T-cell (primary cell): ENCODE results near the gene CNIH2. TPM values are rescaled to one million over a fixed set of nuclear protein-coding genes. Genes with fewer than 3 reads are reported as not detected.
A peak's percentile ranks its signal among the peaks of the same experiment; 100 is the strongest.

ENCODE experiments used
- ATAC-seq, 4 experiments: fragments of 200-7000 bp in 3 of 4; fragments of 150-1000 bp in 1 of 4; cut with Tn5 transposase; replicated peaks in 1 of 4; 1 replicate in 3 of 4; 2 replicates in 1 of 4; pipeline ENCODE4 v1.10.0; 2021; ENCODE audit warnings: moderate library complexity in 3 of 4, mild to moderate bottlenecking in 2 of 4, moderate number of reproducible peaks in 1 of 4
- CTCF ChIA-PET, 2 donors: fragments of 300-600 bp; sonication (Branson Sonifier 250); formaldehyde crosslinking; loops; one replicate each; lab custom pipeline; 2022; ENCODE audit warnings: antibody characterized with exemption in 2 of 2; lab: Charles Lee
- POLR2A ChIA-PET, 2 donors: fragments of 300-600 bp; sonication (Branson Sonifier 250); formaldehyde crosslinking; loops; one replicate each; lab custom pipeline; 2022; ENCODE audit warnings: antibody characterized with exemption in 2 of 2; lab: Charles Lee
- DNase-seq, 35 experiments: peaks; one replicate each; pipeline versions ENCODE4 v3.0.0 to v3.0.0-alpha.2; 2013 to 2023
- H3K27ac ChIP-seq: one replicate; pipeline ENCODE4 v1.5.1; 2013; ENCODE audit warnings: low read length
- H3K27me3 ChIP-seq, 2 experiments: replicated peaks in 1 of 2; 1 replicate in 1 of 2; 2 replicates in 1 of 2; pipeline versions ENCODE4 v1.6.1 to v1.7.0; 2013; ENCODE audit warnings: low read length in 1 of 2, mixed read lengths in 1 of 2; ENCODE audit not compliant: control insufficient read depth in 2 of 2, insufficient read depth in 2 of 2; ENCODE audit errors: extremely low read depth in 1 of 2
- H3K36me3 ChIP-seq, 2 donors: 1 replicate in 1 of 2; 2 replicates in 1 of 2; pipeline versions ENCODE4 v1.6.1 to v1.7.0; 2013; ENCODE audit warnings: low read length in 1 of 2; ENCODE audit not compliant: control insufficient read depth in 2 of 2, insufficient read depth in 1 of 2; ENCODE audit errors: extremely low read depth in 1 of 2
- H3K4me1 ChIP-seq, 2 experiments: 1 replicate in 1 of 2; 2 replicates in 1 of 2; pipeline versions ENCODE4 v1.6.1 to v1.7.0; 2013; ENCODE audit warnings: low read length in 2 of 2, mixed read lengths in 1 of 2; ENCODE audit not compliant: insufficient read depth in 2 of 2, control insufficient read depth in 1 of 2; ENCODE audit errors: extremely low read depth in 1 of 2
- H3K4me3 ChIP-seq, 2 donors: 1 replicate in 1 of 2; 2 replicates in 1 of 2; pipeline versions ENCODE4 v1.5.1 to v1.7.0; 2013; ENCODE audit warnings: mild to moderate bottlenecking in 2 of 2, low read length in 1 of 2, moderate library complexity in 1 of 2; ENCODE audit not compliant: control insufficient read depth in 1 of 2; ENCODE audit errors: extremely low read depth in 1 of 2
- H3K9me3 ChIP-seq: 2 replicates; pipeline ENCODE4 v1.7.0; 2013
- H3K27ac Mint-ChIP-seq, 2 donors: one replicate each; pipeline ENCODE4 v1.8.0; 2020 to 2021; ENCODE audit warnings: mild to moderate bottlenecking in 2 of 2, mixed read lengths in 2 of 2
- H3K27me3 Mint-ChIP-seq, 2 donors: one replicate each; pipeline ENCODE4 v1.8.0; 2021 to 2022; ENCODE audit warnings: mixed read lengths in 2 of 2
- H3K36me3 Mint-ChIP-seq: one replicate; pipeline ENCODE4 v1.8.0; 2021; ENCODE audit warnings: mixed read lengths
- H3K4me1 Mint-ChIP-seq, 3 donors: one replicate each; pipeline ENCODE4 v1.8.0; 2020 to 2022; ENCODE audit warnings: mixed read lengths in 3 of 3, mild to moderate bottlenecking in 1 of 3
- H3K4me3 Mint-ChIP-seq, 3 donors: one replicate each; pipeline ENCODE4 v1.8.0; 2020 to 2022; ENCODE audit warnings: mild to moderate bottlenecking in 3 of 3, mixed read lengths in 3 of 3, moderate library complexity in 3 of 3
- H3K9me3 Mint-ChIP-seq, 3 donors: one replicate each; pipeline ENCODE4 v1.8.0; 2020 to 2022; ENCODE audit warnings: mixed read lengths in 3 of 3
- WGBS: methylation state at CpG from one replicate; pipeline ENCODE4 v1.1.5; 2013; ENCODE audit warnings: missing lambda C conversion rate; ENCODE audit not compliant: insufficient coverage; 5-methylcytosine and 5-hydroxymethylcytosine counted together
- total RNA-seq, 35 experiments: library from RNA in 6 of 35; stranded (reverse) in 6 of 35; fragments of 120-200 nt in 1 of 35; gene quantifications; one replicate each; pipeline versions ENCODE4 v1.2.1 to v1.2.4 and lab custom pipeline; 2013 to 2026

Gene CNIH2
- total RNA-seq, 5 donors from 2014 or later (not counting 1 experiment from before 2014, with no cell fraction given), result 1.9 to 9.9 (median 2.7) TPM

DNA sequence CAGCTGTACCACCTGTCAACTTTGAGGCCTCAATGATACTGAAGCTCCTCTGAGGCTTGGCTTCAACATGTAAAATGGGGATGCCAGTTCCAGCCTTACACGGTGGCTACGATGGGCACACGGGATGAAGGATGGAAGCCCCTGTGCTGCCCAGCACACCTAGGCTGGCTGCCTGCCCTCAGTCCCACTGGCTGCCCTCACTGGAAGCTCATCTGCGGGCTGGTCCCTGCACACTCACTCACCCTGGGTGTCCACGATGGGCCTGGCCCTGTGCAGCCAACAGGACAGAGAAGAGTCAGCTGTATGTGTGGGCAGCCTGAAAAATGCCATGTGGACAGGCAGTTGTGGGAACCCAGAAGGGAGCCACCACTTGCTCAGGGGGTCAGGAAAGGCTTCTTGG is 8.7 kb downstream of the CNIH2 start:
- H3K27ac ChIP-seq, result no peak overlapping the region
- Mint-ChIP-seq H3K9me3 (no peaks in the 10 kb centered on the region), H3K27me3 (peaks cover 0 to 5% of the 10 kb centered on the region in 2 donors), H3K36me3 (no peaks in the 10 kb centered on the region), H3K4me1 (peaks cover 43 to 56% (median 48%) of the 10 kb centered on the region in 3 donors), H3K27ac (no peak overlapping the region), H3K4me3 (peak overlapping the region; percentile 31 to 93 (median 70))
- DNase-seq (no peak), ATAC-seq (no peak)
- no peaks in the 10 kb centered on the region for H3K9me3 ChIP-seq
- H3K36me3 ChIP-seq, result peaks cover 4 to 9% of the 10 kb centered on the region in 2 donors
- peaks cover 6 to 51% of the 10 kb centered on the region in 2 experiments for H3K4me1 ChIP-seq
- POLR2A ChIA-PET, result interaction anchor here in 1 of 2 donors (0.6 kb wide), 1 partner anchor 653 kb away, joined by 3 read pairs; no protein-coding TSS in a partner anchor
- CTCF ChIA-PET, result no interaction called here
- H3K4me3 ChIP-seq, result no peak overlapping the region
- peaks cover 0 to 7% of the 10 kb centered on the region in 2 experiments for H3K27me3 ChIP-seq
- 93% methylated on average over 5 of the region's 5 CpGs for WGBS

DNA sequence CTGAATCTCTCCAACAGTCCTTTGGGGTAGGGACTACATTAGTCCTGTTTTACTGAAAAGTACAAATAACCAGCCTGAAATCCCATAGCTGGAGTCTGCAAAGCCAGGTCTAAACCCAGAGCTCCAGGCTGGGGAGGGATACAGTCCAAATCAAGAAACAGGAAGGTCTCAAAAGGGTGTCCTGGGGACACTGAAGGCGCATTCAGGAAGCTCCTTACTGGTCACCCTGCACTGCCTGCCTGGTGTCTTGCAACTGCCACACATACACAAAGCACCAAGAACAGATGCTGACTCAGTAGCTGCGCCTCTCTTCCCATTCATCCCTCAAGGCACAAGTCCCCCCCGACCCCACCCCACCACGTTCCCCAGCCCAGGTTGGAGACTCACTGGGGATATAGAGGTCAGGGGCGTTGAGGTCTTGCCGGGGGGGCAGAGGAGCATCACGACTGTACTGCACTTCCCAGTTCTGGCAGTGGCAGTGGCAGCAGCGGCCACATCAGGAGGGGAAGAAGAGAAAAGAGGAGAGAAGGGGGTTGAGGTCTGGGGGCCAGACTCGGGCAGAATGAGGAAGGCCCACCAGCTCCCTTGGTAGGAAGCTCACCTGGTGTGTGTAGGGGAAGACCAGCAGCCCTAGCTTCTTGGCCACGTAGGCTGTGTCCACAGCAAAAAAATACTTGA is 9.4 kb downstream of the CNIH2 start:
- peaks cover 4 to 51% of the 10 kb centered on the region in 2 experiments for H3K4me1 ChIP-seq
- H3K27me3 ChIP-seq, result peaks cover 0 to 12% of the 10 kb centered on the region in 2 experiments
- CTCF ChIA-PET, result interaction anchor here in 1 of 2 donors (2.5 kb wide), 1 partner anchor 25 kb away, joined by 34 read pairs; no protein-coding TSS in a partner anchor
- Mint-ChIP-seq H3K36me3 (no peaks in the 10 kb centered on the region), H3K27ac (peak overlapping the region in 1 of 2 donors; percentile 61), H3K9me3 (no peaks in the 10 kb centered on the region), H3K27me3 (peaks cover under 1 to 5% of the 10 kb centered on the region in 2 donors), H3K4me1 (peaks cover 37 to 50% (median 42%) of the 10 kb centered on the region in 3 donors), H3K4me3 (peak overlapping the region; percentile 70 to 93 (median 84))
- ATAC-seq, result no peak
- H3K9me3 ChIP-seq, result no peaks in the 10 kb centered on the region
- H3K36me3 ChIP-seq, result peaks cover 4 to 9% of the 10 kb centered on the region in 2 donors
- H3K27ac ChIP-seq, result no peak overlapping the region
- no peak overlapping the region for H3K4me3 ChIP-seq
- DNase-seq, result no peak
- POLR2A ChIA-PET, result interaction anchor here in 1 of 2 donors (0.6 kb wide), 1 partner anchor 359 kb away, joined by 4 read pairs; no protein-coding TSS in a partner anchor
- 73% methylated on average over 7 of the region's 10 CpGs for WGBS

DNA sequence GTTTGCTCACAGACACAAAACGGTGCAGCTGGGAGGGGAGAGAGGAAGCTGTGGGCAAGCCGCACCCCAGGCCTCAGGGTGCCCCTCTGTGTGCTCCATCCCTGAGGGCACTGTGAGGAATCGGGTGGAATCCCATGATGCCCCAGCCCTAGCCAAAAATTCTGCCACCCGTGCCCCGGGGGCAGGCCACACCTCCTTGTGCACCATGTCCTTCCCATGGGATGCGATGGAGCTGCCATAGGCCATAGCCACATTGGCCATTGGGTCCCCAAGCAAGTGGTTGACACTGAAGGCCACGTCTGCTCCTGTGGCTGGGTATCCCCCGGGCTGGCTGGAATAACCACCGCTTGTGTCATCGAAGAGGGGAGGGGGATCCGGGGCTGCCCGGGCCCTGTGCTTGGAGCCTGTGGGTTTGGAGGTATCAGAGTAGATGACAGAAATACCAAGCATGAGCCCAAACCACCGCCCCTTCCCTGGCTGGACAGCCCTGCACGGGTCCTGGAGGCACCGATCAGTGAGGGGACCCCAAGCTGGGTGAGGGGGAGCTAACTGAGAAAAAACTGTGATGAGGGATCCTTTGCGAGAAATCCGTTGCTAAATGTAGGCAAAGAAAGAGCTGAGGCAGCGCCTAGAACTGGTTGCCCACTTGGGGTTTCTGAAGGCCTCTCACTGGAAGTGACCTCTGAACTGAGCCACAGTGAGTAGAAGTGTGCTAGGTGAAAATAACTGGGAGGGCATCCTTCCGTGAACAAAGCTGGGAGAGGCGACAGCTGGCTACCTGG is 10.1 kb downstream of the CNIH2 start:
- no peak for DNase-seq
- Mint-ChIP-seq H3K36me3 (no peaks in the 10 kb centered on the region), H3K4me3 (peak overlapping the region; percentile 84 to 93 (median 89)), H3K27me3 (peaks cover 7 to 12% of the 10 kb centered on the region in 2 donors), H3K4me1 (peaks cover 35 to 49% (median 39%) of the 10 kb centered on the region in 3 donors), H3K27ac (peak overlapping the region; percentile 79 to 84), H3K9me3 (no peaks in the 10 kb centered on the region)
- WGBS, result 51% methylated on average over 19 of the region's 20 CpGs
- peaks cover 0 to 19% of the 10 kb centered on the region in 2 experiments for H3K27me3 ChIP-seq
- no peak for ATAC-seq
- peak overlapping the region; percentile 72 for H3K27ac ChIP-seq
- peak overlapping the region; percentile 74 to 80 for H3K4me3 ChIP-seq
- no peaks in the 10 kb centered on the region for H3K9me3 ChIP-seq
- H3K36me3 ChIP-seq, result peaks cover 4 to 9% of the 10 kb centered on the region in 2 donors
- ChIA-PET POLR2A (interaction anchor here in 1 of 2 donors (0.6 to 1.4 kb wide), 4 partner anchors 20 to 360 kb away, joined by 3 to 8 read pairs (median 4); partner anchors contain the start of gene RAB1B), CTCF (interaction anchor here in 1 of 2 donors (1.2 to 2.5 kb wide), 3 partner anchors 15 to 66 kb away, joined by 3 to 34 read pairs (median 9); no protein-coding TSS in a partner anchor)
- H3K4me1 ChIP-seq, result peaks cover 4 to 47% of the 10 kb centered on the region in 2 experiments

DNA sequence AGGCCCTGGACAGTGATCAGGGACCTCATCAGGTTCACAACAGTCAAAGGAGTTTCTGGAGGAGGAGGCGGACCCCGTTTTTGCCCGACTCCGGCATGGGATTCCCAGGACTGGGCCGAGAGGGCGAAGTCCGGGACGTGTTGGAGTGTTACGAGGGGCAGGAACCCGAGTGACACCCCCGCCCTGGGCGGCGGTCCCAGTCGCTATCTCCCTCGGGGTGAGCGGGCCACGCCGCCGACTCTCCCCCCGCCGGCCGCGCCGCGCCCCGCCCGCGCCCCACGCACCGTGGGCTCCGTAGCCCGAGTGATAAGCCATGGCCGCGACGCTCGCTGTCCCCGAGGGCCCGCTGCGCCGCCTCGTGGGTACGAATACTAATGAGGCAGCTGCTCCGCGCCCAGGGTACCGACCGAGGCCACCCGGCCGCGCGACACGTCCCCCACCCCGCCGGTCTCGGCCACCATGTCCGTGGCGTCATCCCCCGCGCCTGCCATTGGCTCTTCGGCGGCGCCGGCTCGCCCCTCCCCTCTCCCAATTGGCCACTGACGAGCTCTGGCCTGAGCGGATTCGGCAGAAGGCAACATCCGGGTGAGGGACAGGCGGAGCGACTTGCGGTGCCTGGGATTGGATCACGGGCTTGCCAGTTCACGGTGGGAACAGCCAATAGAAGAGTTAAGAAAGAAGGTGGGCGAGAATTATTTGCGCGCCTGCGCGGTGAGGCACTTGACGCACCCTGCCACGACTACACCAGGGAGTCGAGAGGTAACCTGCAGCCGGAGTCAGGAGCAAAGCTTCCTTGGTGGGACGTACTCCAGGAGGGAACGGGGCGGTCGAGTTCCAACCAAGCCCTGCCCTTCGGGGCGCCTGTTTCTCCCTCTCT is 10.9 kb downstream of the CNIH2 start, which contains the start of gene YIF1A:
YIF1A (minus strand) TSS at position 473 of the 877 bp plus-strand sequence; CDS start at position 315, 158 bp downstream.
- ChIA-PET CTCF (interaction anchor here in 1 of 2 donors (0.6 to 2.5 kb wide), 9 partner anchors 16 to 1301 kb away, joined by 3 to 34 read pairs (median 3); partner anchors contain the start of genes MRPL11 and NPAS4), POLR2A (interaction anchor here (0.6 to 1.4 kb wide), 7 partner anchors 21 to 966 kb away, joined by 3 to 8 read pairs (median 4); partner anchors contain the start of genes CD248 (in 1 of the 2), RAB1B (in 1 of the 2) and RBM4B (in 1 of the 2))
- Histone ChIP-seq H3K4me3 (peak within 1 kb of the TSS; percentile 74 to 80), H3K27ac (peak within 1 kb of the TSS; percentile 72), H3K27me3 (peaks cover 0 to 28% of the 10 kb centered on the region in 2 experiments), H3K36me3 (peaks cover 4 to 9% of the 10 kb centered on the region in 2 donors), H3K4me1 (peaks cover 4 to 43% of the 10 kb centered on the region in 2 experiments), H3K9me3 (no peaks in the 10 kb centered on the region)
- Mint-ChIP-seq H3K9me3 (no peaks in the 10 kb centered on the region), H3K4me3 (peak within 1 kb of the TSS; percentile 84 to 93 (median 89)), H3K4me1 (peaks cover 33 to 46% (median 37%) of the 10 kb centered on the region in 3 donors), H3K27ac (peak within 1 kb of the TSS; percentile 84 to 95), H3K36me3 (no peaks in the 10 kb centered on the region), H3K27me3 (peaks cover 12 to 19% of the 10 kb centered on the region in 2 donors)
- under 1% methylated on average over 81 of the region's 87 CpGs for WGBS
- peak; percentile 91 to 96 (median 94) for ATAC-seq
- peak; percentile 90 to 99 (median 98) for DNase-seq

DNA sequence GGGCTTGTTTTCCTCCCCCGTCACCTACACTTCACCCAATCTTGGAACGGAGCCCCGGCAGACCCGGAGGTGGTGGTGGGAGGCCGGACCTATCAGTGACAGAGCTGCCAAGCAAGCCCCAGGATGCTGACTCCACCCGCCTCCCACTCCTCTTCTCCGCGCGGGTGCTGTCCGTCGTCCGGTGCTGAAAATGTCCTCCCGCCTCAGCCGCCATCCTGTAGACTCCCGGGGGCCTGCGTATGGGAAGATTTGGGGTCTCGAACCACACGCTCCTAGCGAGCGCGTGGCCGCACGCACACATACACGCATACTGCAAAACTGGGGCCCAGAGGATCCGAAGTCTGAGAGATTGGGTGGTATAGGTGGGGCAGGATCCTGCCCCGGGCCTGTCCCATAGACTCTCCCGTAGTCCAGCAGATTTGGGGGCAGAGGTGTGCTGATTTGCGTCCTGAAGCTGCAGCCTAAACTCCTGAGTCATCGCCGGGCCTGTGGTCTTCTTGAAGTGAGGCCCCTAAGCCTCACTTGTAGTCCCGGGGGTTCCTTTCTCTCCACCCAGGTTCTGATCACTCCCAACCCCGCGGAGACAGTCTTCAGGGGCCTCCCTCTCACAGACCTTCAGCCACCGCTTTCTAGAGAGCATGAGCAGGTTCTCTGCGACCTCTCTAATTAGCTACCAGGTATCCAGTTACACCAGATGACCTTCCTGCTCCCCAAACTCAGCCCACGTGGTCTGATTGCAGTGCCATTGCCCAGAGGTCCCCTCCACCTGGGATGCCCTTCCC is 11.8 kb downstream of the CNIH2 start:
- CTCF ChIA-PET, result interaction anchor here in 1 of 2 donors (0.6 to 2.5 kb wide), 9 partner anchors 17 to 1300 kb away, joined by 3 to 34 read pairs (median 3); partner anchors contain the start of genes MRPL11 and NPAS4
- H3K4me3 ChIP-seq, result peak overlapping the region; percentile 74 to 77
- Mint-ChIP-seq H3K36me3 (no peaks in the 10 kb centered on the region), H3K27me3 (peaks cover 12 to 19% of the 10 kb centered on the region in 2 donors), H3K4me1 (peaks cover 33 to 46% (median 37%) of the 10 kb centered on the region in 3 donors), H3K9me3 (no peaks in the 10 kb centered on the region), H3K4me3 (peak overlapping the region; percentile 84 to 93 (median 89)), H3K27ac (peak overlapping the region; percentile 79 to 95)
- peaks cover 0 to 30% of the 10 kb centered on the region in 2 experiments for H3K27me3 ChIP-seq
- WGBS, result 15% methylated on average over 25 of the region's 36 CpGs
- H3K9me3 ChIP-seq, result no peaks in the 10 kb centered on the region
- H3K36me3 ChIP-seq, result peaks cover 0 to 2% of the 10 kb centered on the region in 2 donors
- DNase-seq, result peak in 27 of 35 experiments; percentile 59 to 82 (median 72)
- H3K27ac ChIP-seq, result peak overlapping the region; percentile 71
- ATAC-seq, result peak; percentile 58 to 65 (median 62)
- H3K4me1 ChIP-seq, result peaks cover 4 to 43% of the 10 kb centered on the region in 2 experiments
- POLR2A ChIA-PET, result interaction anchor here (0.6 to 1.4 kb wide), 4 partner anchors 22 to 76 kb away, joined by 3 to 8 read pairs (median 4); partner anchors contain the start of genes CD248 (in 1 of the 2) and RAB1B (in 1 of the 2)
